Muscle layer of duodenum (tissue), 2 donors: ENCODE results near the gene DNER.
"Not testable (repeated sequence)": the region's sequence is repeated elsewhere in the genome, so short reads cannot be mapped to it uniquely, and the experiment has no call there.

Experiments
- H3K27ac ChIP-seq: one replicate; pipeline ENCODE4 v1.7.0; 2013; ENCODE audit warnings: mild to moderate bottlenecking, low read length
- H3K27me3 ChIP-seq: one replicate; pipeline ENCODE4 v1.7.0; 2013; ENCODE audit warnings: low read depth, mild to moderate bottlenecking, control low read depth, low read length
- H3K36me3 ChIP-seq, 2 donors: one replicate each; pipeline ENCODE4 v1.7.0; 2013; ENCODE audit warnings: low read length in 2 of 2, control low read depth in 1 of 2, mild to moderate bottlenecking in 1 of 2; ENCODE audit not compliant: insufficient read depth in 2 of 2, control insufficient read depth in 1 of 2
- H3K4me1 ChIP-seq, 2 donors: one replicate each; pipeline ENCODE4 v1.7.0; 2013; ENCODE audit warnings: low read length in 2 of 2, mild to moderate bottlenecking in 2 of 2, control low read depth in 1 of 2, moderate library complexity in 1 of 2; ENCODE audit not compliant: insufficient read depth in 2 of 2, control insufficient read depth in 1 of 2
- H3K4me3 ChIP-seq, 2 donors: one replicate each; pipeline ENCODE4 v1.7.0; 2013; ENCODE audit warnings: low read length in 2 of 2, low read depth in 1 of 2, mild to moderate bottlenecking in 1 of 2
- H3K9me3 ChIP-seq, 2 donors: one replicate each; pipeline ENCODE4 v1.7.0; 2013; ENCODE audit warnings: low read length in 2 of 2, control low read depth in 1 of 2, mild to moderate bottlenecking in 1 of 2; ENCODE audit not compliant: control insufficient read depth in 1 of 2
- donor health status: healthy.

DNER gene

GRCh38 chr2:229519655-229520430 is 194.5 kb downstream of the DNER start:
- no peak overlapping the region for H3K4me3 ChIP-seq
- no peaks in the 10 kb centered on the region for H3K9me3 ChIP-seq
- H3K4me1 ChIP-seq, result no peaks in the 10 kb centered on the region
- no peak overlapping the region for H3K27ac ChIP-seq
- no peaks in the 10 kb centered on the region for H3K27me3 ChIP-seq
- no peaks in the 10 kb centered on the region for H3K36me3 ChIP-seq

DNA sequence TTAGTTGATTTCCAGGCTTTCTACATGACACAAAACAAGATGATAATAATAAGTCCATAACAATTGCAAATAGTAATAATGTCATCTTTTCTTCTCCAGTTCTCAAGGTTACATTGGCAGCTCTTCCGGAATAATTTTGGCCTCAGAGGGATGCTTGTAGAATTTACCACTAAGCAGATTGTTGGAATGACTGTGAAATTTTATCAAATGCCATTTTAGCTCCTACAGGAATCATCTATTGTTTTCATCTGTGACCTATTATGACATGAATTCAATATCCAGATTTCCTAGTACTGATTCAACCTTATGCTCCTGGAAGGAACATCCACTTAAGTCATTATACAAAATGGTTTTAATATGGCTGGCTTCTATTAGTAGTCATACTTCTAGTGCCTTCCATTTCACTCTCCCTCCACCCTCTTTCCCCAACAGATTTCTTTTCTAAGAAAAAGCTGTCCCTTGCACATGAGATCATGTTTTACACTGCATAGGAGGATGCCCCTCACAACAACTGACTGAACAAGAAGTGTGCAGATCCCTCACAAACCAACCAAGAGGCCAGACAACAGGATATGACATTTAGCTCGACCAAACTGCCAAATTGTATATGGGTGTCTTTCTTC is 200.0 kb downstream of the DNER start:
- H3K27ac ChIP-seq, result no peak overlapping the region
- H3K27me3 ChIP-seq, result no peaks in the 10 kb centered on the region
- no peaks in the 10 kb centered on the region for H3K4me1 ChIP-seq
- no peak overlapping the region for H3K4me3 ChIP-seq
- H3K9me3 ChIP-seq, result no peaks in the 10 kb centered on the region
- H3K36me3 ChIP-seq, result no peaks in the 10 kb centered on the region

- Histone ChIP-seq H3K4me3 (no peak overlapping the region), H3K9me3 (no peaks in the 10 kb centered on the region), H3K27me3 (no peaks in the 10 kb centered on the region), H3K4me1 (no peaks in the 10 kb centered on the region), H3K27ac (no peak overlapping the region), H3K36me3 (no peaks in the 10 kb centered on the region)
These were observed 202.8 kb downstream of the DNER start for GRCh38 chr2:229511524-229511923.

DNA sequence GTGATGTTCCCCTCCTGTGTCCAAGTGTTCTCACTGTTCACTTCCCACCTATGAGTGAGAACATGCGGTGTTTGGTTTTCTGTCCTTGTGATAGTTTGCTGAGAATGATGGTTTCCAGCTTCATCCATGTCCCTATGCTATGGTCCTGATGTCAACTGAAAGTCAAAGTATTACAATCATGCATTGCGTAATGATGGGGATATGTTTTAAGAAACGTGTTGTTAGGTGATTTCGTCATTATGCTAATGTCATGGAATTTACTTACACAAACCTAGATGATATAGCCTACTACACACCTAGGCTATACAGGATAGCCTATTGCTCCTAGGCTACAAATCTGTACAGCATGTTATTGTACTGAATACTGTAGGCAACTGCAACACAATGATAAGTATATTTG is 207.7 kb downstream of the DNER start:
- H3K27ac ChIP-seq, H3K27me3 ChIP-seq, H3K4me1 ChIP-seq, H3K9me3 ChIP-seq, H3K4me3 ChIP-seq, H3K36me3 ChIP-seq: not testable (repeated sequence)

DNA sequence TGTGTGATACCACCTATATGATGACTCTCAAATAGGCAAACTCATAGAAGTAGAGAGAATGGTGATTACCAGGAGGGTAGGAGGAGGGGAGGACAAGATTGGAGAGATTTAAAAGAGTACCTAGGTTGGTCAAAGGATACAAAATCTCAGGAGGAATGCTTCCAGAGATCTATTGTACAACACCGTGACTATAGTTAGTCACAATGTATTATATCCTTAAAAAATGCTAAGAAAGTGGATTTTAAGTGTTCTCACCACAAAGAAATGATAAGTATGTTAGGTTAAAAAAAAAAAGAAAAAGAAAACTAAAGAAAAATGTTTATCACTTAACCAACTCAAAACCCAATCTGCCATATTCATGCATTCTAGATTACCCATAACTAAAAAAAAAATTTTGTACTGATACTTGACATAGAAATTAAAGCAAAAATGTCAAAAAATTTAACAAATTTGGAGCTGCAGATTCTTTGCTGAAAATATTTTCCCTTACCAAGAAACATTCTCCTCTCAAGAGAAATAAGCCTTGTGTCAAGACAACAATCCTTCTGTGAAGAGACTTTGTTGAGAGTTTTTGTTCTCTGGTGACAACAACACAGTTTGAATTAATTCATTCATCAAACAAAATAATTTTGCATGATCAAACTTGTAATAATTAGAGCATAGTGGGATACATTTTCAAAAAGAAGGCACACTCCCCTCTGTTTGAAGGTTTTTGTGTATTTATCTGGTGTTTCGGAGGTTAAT is 213.1 kb downstream of the DNER start:
- no peak overlapping the region for H3K27ac ChIP-seq
- H3K36me3 ChIP-seq, result no peaks in the 10 kb centered on the region
- peaks cover 0 to 4% of the 10 kb centered on the region in 2 donors for H3K9me3 ChIP-seq
- H3K27me3 ChIP-seq, result no peaks in the 10 kb centered on the region
- no peak overlapping the region for H3K4me3 ChIP-seq
- no peaks in the 10 kb centered on the region for H3K4me1 ChIP-seq

- peaks cover 0 to 6% of the 10 kb centered on the region in 2 donors for H3K9me3 ChIP-seq
- H3K4me3 ChIP-seq, result no peak overlapping the region
- H3K4me1 ChIP-seq, result no peaks in the 10 kb centered on the region
- H3K27me3 ChIP-seq, result no peaks in the 10 kb centered on the region
- no peaks in the 10 kb centered on the region for H3K36me3 ChIP-seq
- H3K27ac ChIP-seq, result no peak overlapping the region
These were observed 222.3 kb downstream of the DNER start for GRCh38 chr2:229492034-229492433.

DNA sequence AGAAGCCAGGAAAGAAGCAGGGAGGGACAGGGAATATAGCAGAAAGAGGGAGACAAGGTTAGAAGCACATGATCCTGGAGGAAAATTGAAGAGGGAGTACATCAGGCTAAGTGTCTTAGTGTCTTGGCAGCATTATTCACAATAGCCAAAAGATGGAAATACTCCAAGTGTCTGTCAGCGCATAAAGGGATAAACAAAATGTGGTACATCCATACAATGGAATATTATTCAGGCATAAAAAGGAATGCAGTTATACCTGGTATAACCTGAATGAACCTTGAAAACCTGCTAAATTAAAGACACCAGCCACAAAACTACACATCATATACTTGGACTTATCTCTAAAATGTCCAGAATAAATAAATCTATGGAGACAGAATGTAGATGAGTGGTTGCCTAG is 224.2 kb downstream of the DNER start:
- Histone ChIP-seq H3K27ac (no peak overlapping the region), H3K27me3 (no peaks in the 10 kb centered on the region), H3K4me3 (no peak overlapping the region), H3K9me3 (peaks cover 0 to 6% of the 10 kb centered on the region in 2 donors), H3K36me3 (no peaks in the 10 kb centered on the region), H3K4me1 (no peaks in the 10 kb centered on the region)

DNA sequence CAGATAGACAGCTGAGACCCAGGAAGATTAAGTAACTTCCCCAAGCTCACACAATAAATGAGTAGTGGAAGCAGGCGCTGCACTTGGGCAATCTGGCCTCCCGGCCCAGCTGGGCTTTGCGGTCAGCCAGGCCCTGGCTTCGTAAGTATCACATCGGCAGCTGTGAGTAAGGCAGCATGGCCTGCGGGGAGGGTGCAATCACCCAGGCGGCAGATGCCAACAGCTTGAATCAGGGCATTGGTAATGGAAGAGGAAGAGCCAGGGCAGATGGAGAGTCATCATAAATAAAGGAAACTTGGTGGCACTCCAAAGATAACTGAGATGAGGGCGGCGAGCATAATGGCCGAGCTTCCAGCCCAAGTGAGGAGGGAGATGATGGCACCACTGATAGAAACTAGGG is 225.3 kb downstream of the DNER start:
- H3K36me3 ChIP-seq, result no peaks in the 10 kb centered on the region
- H3K27me3 ChIP-seq, result no peaks in the 10 kb centered on the region
- H3K4me1 ChIP-seq, result no peaks in the 10 kb centered on the region
- H3K27ac ChIP-seq, result no peak overlapping the region
- H3K4me3 ChIP-seq, result no peak overlapping the region
- peaks cover 0 to 6% of the 10 kb centered on the region in 2 donors for H3K9me3 ChIP-seq

DNA sequence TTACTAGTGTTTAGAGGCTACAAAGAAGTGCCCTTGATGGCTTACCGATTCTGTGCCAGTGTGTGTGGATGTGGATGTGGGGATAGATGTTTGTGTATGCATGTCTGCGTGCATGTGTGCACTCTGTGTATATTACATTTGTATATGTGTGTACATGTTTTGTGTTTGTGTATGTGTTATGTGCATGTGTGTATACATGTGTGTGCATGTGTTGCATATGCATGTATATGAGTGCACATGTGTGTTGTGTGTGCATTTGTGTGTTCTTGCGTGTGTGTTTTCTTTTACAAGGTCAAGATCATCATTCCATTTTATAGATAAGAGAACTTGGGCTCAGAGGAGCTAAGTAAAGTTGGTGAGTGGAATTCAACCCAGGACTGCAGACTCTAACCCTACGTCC is 226.1 kb downstream of the DNER start:
- no peaks in the 10 kb centered on the region for H3K36me3 ChIP-seq
- no peak overlapping the region for H3K27ac ChIP-seq
- H3K9me3 ChIP-seq, result peaks cover 0 to 6% of the 10 kb centered on the region in 2 donors
- H3K4me1 ChIP-seq, result no peaks in the 10 kb centered on the region
- no peak overlapping the region for H3K4me3 ChIP-seq
- H3K27me3 ChIP-seq, result no peaks in the 10 kb centered on the region

DNA sequence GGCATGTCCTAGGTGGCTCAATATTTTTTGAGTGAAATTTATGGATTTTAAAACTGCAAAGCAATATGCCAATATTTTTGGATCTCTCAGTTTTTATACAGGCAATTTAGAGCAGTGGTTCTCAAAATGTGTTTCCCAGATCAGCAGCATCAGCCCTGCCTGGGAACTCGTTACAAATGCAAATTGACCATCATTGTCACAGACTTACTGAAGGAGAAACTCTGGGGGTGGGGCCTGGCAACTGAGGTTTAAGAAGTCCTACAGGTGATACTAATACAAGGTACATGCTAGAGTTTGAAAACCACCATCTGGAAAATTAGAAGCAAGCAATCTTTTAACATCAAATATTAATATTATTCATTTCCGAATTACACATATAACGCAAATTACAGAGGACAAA is 227.7 kb downstream of the DNER start:
- Histone ChIP-seq H3K9me3 (peaks cover 0 to 6% of the 10 kb centered on the region in 2 donors), H3K4me1 (no peaks in the 10 kb centered on the region), H3K4me3 (no peak overlapping the region), H3K27me3 (no peaks in the 10 kb centered on the region), H3K36me3 (no peaks in the 10 kb centered on the region), H3K27ac (no peak overlapping the region)

- H3K4me3 ChIP-seq, result no peak overlapping the region
- no peaks in the 10 kb centered on the region for H3K27me3 ChIP-seq
- peaks cover 0 to 6% of the 10 kb centered on the region in 2 donors for H3K9me3 ChIP-seq
- no peaks in the 10 kb centered on the region for H3K4me1 ChIP-seq
- no peaks in the 10 kb centered on the region for H3K36me3 ChIP-seq
- H3K27ac ChIP-seq, result no peak overlapping the region
These were observed 228.5 kb downstream of the DNER start for GRCh38 chr2:229485857-229486256.
